Mesendoderm (in vitro differentiated cells): ENCODE measurements around the gene UNC93B1.
A peak's percentile ranks its signal among the peaks of the same experiment; 100 is the strongest.

Source experiments
- DNase-seq: peaks from one replicate; pipeline ENCODE4 v3.0.0; 2013
- H2AK5ac ChIP-seq: 2 replicates; pipeline ENCODE4 v1.6.1; 2013; ENCODE audit warnings: low read length, inconsistent platforms
- H2BK120ac ChIP-seq: 2 replicates; pipeline ENCODE4 v1.6.1; 2013; ENCODE audit warnings: low read depth, mild to moderate bottlenecking, low read length, moderate library complexity, mixed read lengths
- H2BK15ac ChIP-seq: replicated peaks from 2 replicates; pipeline ENCODE4 v1.6.1; 2013; ENCODE audit warnings: low read depth, mild to moderate bottlenecking, moderate library complexity
- H2BK5ac ChIP-seq: 2 replicates; pipeline ENCODE4 v1.6.1; 2013; ENCODE audit warnings: low read length, inconsistent platforms
- H3K18ac ChIP-seq: 2 replicates; pipeline ENCODE4 v1.6.1; 2013; ENCODE audit warnings: mild to moderate bottlenecking, low read length, mixed read lengths
- H3K23ac ChIP-seq: one replicate; pipeline ENCODE4 v1.6.1; 2013; ENCODE audit warnings: low read length
- H3K27ac ChIP-seq: 2 replicates; pipeline ENCODE4 v1.5.1; 2013; ENCODE audit warnings: low read depth, mild to moderate bottlenecking, inconsistent platforms, low read length, moderate library complexity
- H3K27me3 ChIP-seq: 2 replicates; pipeline ENCODE4 v1.6.1; 2013; ENCODE audit warnings: low read length, control low read depth, mild to moderate bottlenecking, inconsistent platforms; ENCODE audit not compliant: insufficient read depth, poor library complexity
- H3K36me3 ChIP-seq: 2 replicates; pipeline ENCODE4 v1.6.1; 2013; ENCODE audit warnings: low read length, inconsistent platforms; ENCODE audit not compliant: control insufficient read depth, insufficient read depth
- H3K4ac ChIP-seq: one replicate; pipeline ENCODE4 v1.6.1; 2013; ENCODE audit warnings: low read depth, mild to moderate bottlenecking, low read length, moderate library complexity
- H3K4me1 ChIP-seq: 2 replicates; pipeline ENCODE4 v1.6.1; 2013; ENCODE audit warnings: low read depth, low read length, inconsistent platforms; ENCODE audit not compliant: control insufficient read depth
- H3K4me2 ChIP-seq: 2 replicates; pipeline ENCODE4 v1.6.1; 2013; ENCODE audit warnings: low read length
- H3K4me3 ChIP-seq: 2 replicates; pipeline ENCODE4 v1.5.1; 2013; ENCODE audit warnings: mild to moderate bottlenecking, low read length
- H3K56ac ChIP-seq: one replicate; pipeline ENCODE4 v1.6.1; 2013; ENCODE audit warnings: low read length
- H3K79me1 ChIP-seq: 2 replicates; pipeline ENCODE4 v1.6.1; 2013; ENCODE audit warnings: low read length, inconsistent platforms
- H3K79me2 ChIP-seq: 2 replicates; pipeline ENCODE4 v1.6.1; 2013; ENCODE audit warnings: mild to moderate bottlenecking, low read length; ENCODE audit not compliant: control insufficient read depth, insufficient read depth
- H3K9ac ChIP-seq: 2 replicates; pipeline ENCODE4 v1.6.1; 2013; ENCODE audit warnings: low read length, inconsistent platforms
- H4K5ac ChIP-seq: one replicate; pipeline ENCODE4 v1.6.1; 2013; ENCODE audit warnings: low read length
- H4K8ac ChIP-seq: one replicate; pipeline ENCODE4 v1.6.1; 2013; ENCODE audit warnings: low read depth, mild to moderate bottlenecking, control low read depth, low read length, moderate library complexity
- WGBS: extraction: QIAGEN DNeasy Blood & Tissue Kit; methylation state at CpG from one replicate; pipeline ENCODE4 v1.1.7; 2013; ENCODE audit warnings: low lambda C conversion rate, missing lambda C conversion rate; ENCODE audit not compliant: insufficient coverage; ENCODE audit errors: extremely low coverage; 5-methylcytosine and 5-hydroxymethylcytosine counted together

UNC93B1 gene

DNA sequence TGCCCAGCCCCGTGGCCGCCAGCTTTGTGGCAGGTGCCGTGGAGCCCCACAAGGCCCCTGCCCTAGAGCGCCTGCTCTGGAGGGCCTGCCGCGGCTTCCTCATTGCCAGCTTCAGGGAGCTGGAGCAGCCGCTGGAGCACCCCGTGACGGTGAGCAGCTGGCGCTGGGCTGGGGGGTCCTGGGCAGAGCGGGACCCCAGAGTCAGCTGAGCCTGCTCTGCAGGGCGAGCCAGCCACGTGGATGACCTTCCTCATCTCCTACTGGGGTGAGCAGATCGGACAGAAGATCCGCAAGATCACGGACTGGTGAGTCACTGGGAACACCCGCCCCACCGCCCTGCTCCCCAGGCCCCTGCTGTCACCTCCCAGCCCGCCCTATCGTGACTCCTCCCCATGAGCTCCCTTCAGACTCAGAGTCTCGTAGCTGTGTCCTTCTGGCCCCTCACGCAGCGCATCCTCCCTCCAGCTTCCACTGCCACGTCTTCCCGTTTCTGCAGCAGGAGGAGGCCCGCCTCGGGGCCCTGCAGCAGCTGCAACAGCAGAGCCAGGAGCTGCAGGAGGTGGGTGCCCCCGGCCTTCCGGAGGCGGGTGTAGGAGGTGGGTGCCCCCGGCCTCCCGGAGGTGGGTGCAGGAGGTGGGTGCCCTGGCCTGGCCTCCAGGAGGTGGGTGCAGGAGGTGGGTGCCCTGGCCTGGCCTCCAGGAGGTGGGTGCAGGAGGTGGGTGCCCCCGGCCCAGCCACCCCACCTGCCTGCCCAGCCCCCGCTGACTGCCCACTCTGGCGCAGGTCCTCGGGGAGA is 39.6 kb upstream of the UNC93B1 start:
- no peak overlapping the region for H4K8ac ChIP-seq
- no peak overlapping the region for H3K18ac ChIP-seq
- DNase-seq: no peak
- no peak overlapping the region for H3K27ac ChIP-seq
- H3K79me2 ChIP-seq: no peaks in the 10 kb centered on the region
- H3K27me3 ChIP-seq: no peaks in the 10 kb centered on the region
- H2AK5ac ChIP-seq: no peak overlapping the region
- H3K36me3 ChIP-seq: no peaks in the 10 kb centered on the region
- H3K79me1 ChIP-seq: no peaks in the 10 kb centered on the region
- H3K23ac ChIP-seq: no peak overlapping the region
- no peak overlapping the region for H2BK120ac ChIP-seq
- no CpG with 5 or more reads among the region's 36 CpGs for WGBS
- H3K9ac ChIP-seq: no peak overlapping the region
- no peak overlapping the region for H2BK5ac ChIP-seq
- no peak overlapping the region for H3K4me2 ChIP-seq
- H3K56ac ChIP-seq: no peak overlapping the region
- H3K4me1 ChIP-seq: peaks cover 5% of the 10 kb centered on the region
- H3K4ac ChIP-seq: no peak overlapping the region
- no peak overlapping the region for H4K5ac ChIP-seq
- H2BK15ac ChIP-seq: no peak overlapping the region
- H3K4me3 ChIP-seq: no peak overlapping the region

DNA sequence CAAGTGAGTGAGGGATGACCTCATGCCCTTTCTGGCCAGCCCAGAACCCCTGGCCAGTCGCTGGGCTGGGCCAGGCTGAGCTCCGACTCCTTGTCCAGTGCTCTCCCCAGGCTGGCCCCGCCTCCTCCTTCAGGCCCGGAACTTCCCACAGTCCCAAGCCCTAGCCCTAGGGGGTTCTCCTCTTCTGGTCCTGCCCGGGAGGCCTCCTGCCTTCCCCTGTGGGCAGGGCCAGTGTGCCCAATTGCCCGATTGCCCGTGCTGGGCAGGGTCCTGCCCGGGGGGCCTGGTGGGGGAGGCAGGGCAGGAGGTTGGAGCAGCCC is 39.1 kb upstream of the UNC93B1 start:
- no peak overlapping the region for H3K4ac ChIP-seq

DNA sequence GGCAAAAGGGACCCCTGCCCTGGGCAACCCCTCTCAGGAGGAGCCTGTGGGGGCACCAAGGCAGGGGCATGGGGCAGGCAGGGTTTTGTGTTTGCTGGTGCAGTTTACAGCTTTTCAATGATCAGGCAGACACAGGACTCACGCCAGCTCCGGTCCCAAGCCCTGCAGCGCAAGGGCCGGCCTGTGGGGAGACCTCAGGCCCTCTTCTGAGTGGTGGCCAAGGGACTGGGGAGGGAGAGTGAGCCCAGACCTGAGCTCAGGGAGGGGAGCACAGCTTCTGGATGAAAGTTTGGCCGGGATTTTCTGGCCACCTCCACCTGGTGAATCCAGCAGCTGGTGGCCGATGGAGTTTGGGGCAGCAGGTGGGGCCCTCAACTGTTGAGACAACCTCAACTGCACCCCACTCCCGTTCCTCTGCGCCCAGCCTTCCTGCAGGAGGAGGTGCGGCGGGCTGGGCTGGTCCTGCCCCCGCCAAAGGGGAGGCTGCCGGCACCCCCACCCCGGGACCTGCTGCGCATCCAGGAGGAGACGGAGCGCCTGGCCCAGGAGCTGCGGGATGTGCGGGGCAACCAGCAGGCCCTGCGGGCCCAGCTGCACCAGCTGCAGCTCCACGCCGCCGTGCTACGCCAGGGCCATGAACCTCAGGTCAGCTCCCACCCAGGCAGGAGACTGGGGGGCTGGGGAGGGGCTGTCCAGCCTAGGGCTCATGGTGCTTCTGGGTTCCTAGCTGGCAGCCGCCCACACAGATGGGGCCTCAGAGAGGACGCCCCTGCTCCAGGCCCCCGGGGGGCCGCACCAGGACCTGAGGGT is 38.5 kb upstream of the UNC93B1 start:
- no peak overlapping the region for H3K23ac ChIP-seq
- H3K79me1 ChIP-seq: no peaks in the 10 kb centered on the region
- H3K4me3 ChIP-seq: no peak overlapping the region
- H3K4me1 ChIP-seq: peaks cover 5% of the 10 kb centered on the region
- no peak overlapping the region for H4K5ac ChIP-seq
- no peak overlapping the region for H2BK120ac ChIP-seq
- H3K56ac ChIP-seq: no peak overlapping the region
- no peak overlapping the region for H3K4ac ChIP-seq
- WGBS: no CpG with 5 or more reads among the region's 27 CpGs
- H3K18ac ChIP-seq: no peak overlapping the region
- no peaks in the 10 kb centered on the region for H3K27me3 ChIP-seq
- H2AK5ac ChIP-seq: no peak overlapping the region
- no peaks in the 10 kb centered on the region for H3K36me3 ChIP-seq
- H2BK15ac ChIP-seq: no peak overlapping the region
- no peak overlapping the region for H2BK5ac ChIP-seq
- no peak overlapping the region for H3K27ac ChIP-seq
- no peak overlapping the region for H3K9ac ChIP-seq
- no peak overlapping the region for H3K4me2 ChIP-seq
- no peak for DNase-seq
- no peak overlapping the region for H4K8ac ChIP-seq
- H3K79me2 ChIP-seq: no peaks in the 10 kb centered on the region

More for the DNA sequence above, 39.1 kb upstream of the UNC93B1 start:
- Histone ChIP-seq H2AK5ac (no peak overlapping the region), H4K5ac (no peak overlapping the region), H3K4me2 (no peak overlapping the region), H2BK120ac (no peak overlapping the region), H3K4me3 (no peak overlapping the region), H3K9ac (no peak overlapping the region), H3K23ac (no peak overlapping the region), H3K4me1 (peaks cover 5% of the 10 kb centered on the region), H2BK5ac (no peak overlapping the region), H3K79me1 (no peaks in the 10 kb centered on the region), H3K27ac (no peak overlapping the region), H3K27me3 (no peaks in the 10 kb centered on the region), H3K79me2 (no peaks in the 10 kb centered on the region), H3K56ac (no peak overlapping the region), H3K36me3 (no peaks in the 10 kb centered on the region), H3K18ac (no peak overlapping the region), H4K8ac (no peak overlapping the region), H2BK15ac (no peak overlapping the region)
- WGBS: no CpG with 5 or more reads among the region's 8 CpGs
- no peak for DNase-seq

DNA sequence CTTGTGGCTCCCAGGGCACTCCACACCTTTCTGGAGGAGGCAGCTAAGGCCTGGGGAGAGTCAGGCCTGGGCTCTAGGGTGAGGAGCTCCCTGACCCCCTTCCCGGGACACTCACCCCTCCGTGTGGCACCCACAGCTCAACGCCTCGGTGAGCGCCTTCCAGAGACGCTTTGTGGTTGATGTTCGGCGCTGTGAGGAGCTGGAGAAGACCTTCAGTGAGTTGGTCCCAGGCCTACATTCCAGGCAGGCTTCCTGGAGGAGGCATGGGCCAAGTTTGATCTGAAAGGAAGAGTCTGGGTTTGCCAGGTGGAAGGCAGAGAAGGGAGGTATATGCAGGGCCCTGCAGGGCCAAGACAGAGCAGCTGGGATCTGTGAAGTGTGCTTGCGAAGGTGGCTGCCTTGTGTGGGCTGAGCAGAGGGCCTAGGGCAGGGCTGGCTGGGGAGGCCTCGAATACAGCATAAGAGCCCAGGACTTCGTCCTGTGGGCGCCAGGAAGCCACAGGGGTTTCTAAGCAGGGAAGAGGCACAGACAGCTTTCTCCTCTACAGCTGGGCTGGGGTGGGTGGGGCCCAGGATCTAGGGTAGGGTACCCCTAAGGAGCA is 37.8 kb upstream of the UNC93B1 start:
- Histone ChIP-seq H3K27ac (no peak overlapping the region), H3K9ac (no peak overlapping the region), H3K4me3 (no peak overlapping the region), H3K23ac (no peak overlapping the region), H2BK120ac (no peak overlapping the region), H3K79me2 (no peaks in the 10 kb centered on the region), H3K4me1 (peaks cover 5% of the 10 kb centered on the region), H3K4ac (no peak overlapping the region), H4K5ac (no peak overlapping the region), H2AK5ac (no peak overlapping the region), H3K79me1 (no peaks in the 10 kb centered on the region), H3K27me3 (no peaks in the 10 kb centered on the region), H3K4me2 (no peak overlapping the region), H3K36me3 (no peaks in the 10 kb centered on the region), H2BK15ac (no peak overlapping the region), H3K56ac (no peak overlapping the region), H4K8ac (no peak overlapping the region), H3K18ac (no peak overlapping the region), H2BK5ac (no peak overlapping the region)
- no CpG with 5 or more reads among the region's 12 CpGs for WGBS
- DNase-seq: no peak

DNA sequence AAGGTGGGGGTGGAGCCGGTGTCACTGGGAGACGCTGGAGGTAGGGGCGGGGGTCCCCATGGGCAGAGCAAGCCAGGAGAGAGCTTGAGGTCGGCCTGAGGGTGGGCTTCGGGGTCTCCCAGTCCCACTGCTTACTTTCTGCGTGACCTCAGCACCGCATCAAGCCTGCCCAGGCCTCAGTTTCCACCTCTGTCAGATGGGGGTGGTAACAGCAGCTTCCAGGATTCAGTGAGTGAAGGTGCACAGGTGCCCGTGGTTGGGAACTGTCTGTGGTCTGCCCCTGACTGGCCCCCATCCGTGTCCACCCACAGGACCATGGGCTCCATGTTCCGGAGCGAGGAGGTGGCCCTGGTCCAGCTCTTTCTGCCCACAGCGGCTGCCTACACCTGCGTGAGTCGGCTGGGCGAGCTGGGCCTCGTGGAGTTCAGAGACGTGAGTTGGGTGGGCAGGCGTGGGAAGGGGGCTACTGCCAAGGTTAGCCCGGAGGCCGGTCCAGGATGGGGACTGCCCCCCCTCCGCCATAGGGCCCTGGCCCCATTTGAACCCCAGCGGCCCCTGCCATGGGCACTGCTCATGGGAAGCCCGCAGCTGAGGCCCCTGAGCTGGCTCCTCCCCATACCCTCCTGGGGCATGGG is 37.2 kb upstream of the UNC93B1 start:
- Histone ChIP-seq H2BK5ac (no peak overlapping the region), H2AK5ac (no peak overlapping the region), H4K5ac (no peak overlapping the region), H3K27me3 (no peaks in the 10 kb centered on the region), H3K79me2 (no peaks in the 10 kb centered on the region), H2BK15ac (no peak overlapping the region), H3K4me2 (no peak overlapping the region), H3K9ac (peak overlapping the region; percentile 59), H3K27ac (no peak overlapping the region), H3K23ac (no peak overlapping the region), H4K8ac (no peak overlapping the region), H3K56ac (peak overlapping the region; percentile 84), H3K4me3 (no peak overlapping the region), H3K4me1 (peaks cover 5% of the 10 kb centered on the region), H3K36me3 (no peaks in the 10 kb centered on the region), H3K4ac (no peak overlapping the region), H3K79me1 (no peaks in the 10 kb centered on the region), H2BK120ac (no peak overlapping the region), H3K18ac (no peak overlapping the region)
- no peak for DNase-seq
- WGBS: no CpG with 5 or more reads among the region's 23 CpGs
